ENCODE results near the gene CNOT6L.

GRCh38 chr4:77706717-77707116 lies 112.5 kb downstream of the CNOT6L start:
- TF ChIP-seq CTCF (IDR thresholded peaks at IDR 0.05): no peak
- no peak for TF ChIP-seq POLR2A (IDR thresholded peaks at IDR 0.05)

All from tibial nerve (tissue), 3 donors.